HFFc6 (cell line): ENCODE results near the gene RRM1. TPM values are rescaled to one million over a fixed set of nuclear protein-coding genes. Genes with fewer than 3 reads are reported as not detected.
A peak's percentile ranks its signal among the peaks of the same experiment; 100 is the strongest.

ENCODE experiments used
- DNase-seq: peaks from one replicate; pipeline ENCODE4 v3.0.0-alpha.2; 2018
- H3K27ac Mint-ChIP-seq: 2 replicates; pipeline ENCODE4 v1.8.0; 2020; ENCODE audit warnings: mild to moderate bottlenecking, mixed read lengths
- H3K27me3 Mint-ChIP-seq: 2 replicates; pipeline ENCODE4 v1.8.0; 2021; ENCODE audit warnings: mild to moderate bottlenecking, moderate library complexity, mixed read lengths; ENCODE audit not compliant: insufficient read depth
- H3K36me3 Mint-ChIP-seq: 2 replicates; pipeline ENCODE4 v1.8.0; 2021; ENCODE audit warnings: low read depth, mixed read lengths
- H3K4me1 Mint-ChIP-seq: 2 replicates; pipeline ENCODE4 v1.8.0; 2020; ENCODE audit warnings: low read depth, mixed read lengths
- H3K4me3 Mint-ChIP-seq: 2 replicates; pipeline ENCODE4 v1.8.0; 2020; ENCODE audit warnings: mild to moderate bottlenecking, moderate library complexity, mixed read lengths
- H3K9me3 Mint-ChIP-seq: 2 replicates; pipeline ENCODE4 v1.8.0; 2020; ENCODE audit warnings: mild to moderate bottlenecking, mixed read lengths
- total RNA-seq, 6 experiments: library from RNA; stranded (reverse); fragmentation: NEBNext Ultra II Directional; extraction: Animal tissue kit (Norgen Biotek cat#: 25700); gene quantifications; 2 replicates in 1 of 6; 3 replicates in 5 of 6; pipeline ENCODE4 v1.2.3, GENCODE V29; 2021
- TF ChIP-seq, protein P1 (sequence below): fragments of 200-600 bp; sonication (generic); IDR thresholded peaks from 2 replicates; pipeline ENCODE4 v1.5.0; 2021; ENCODE audit warnings: antibody characterized with exemption, mild to moderate bottlenecking

Gene RRM1
- total RNA-seq, 6 experiments from 2014 or later = 68.1 to 145 (median 126) TPM

DNA sequence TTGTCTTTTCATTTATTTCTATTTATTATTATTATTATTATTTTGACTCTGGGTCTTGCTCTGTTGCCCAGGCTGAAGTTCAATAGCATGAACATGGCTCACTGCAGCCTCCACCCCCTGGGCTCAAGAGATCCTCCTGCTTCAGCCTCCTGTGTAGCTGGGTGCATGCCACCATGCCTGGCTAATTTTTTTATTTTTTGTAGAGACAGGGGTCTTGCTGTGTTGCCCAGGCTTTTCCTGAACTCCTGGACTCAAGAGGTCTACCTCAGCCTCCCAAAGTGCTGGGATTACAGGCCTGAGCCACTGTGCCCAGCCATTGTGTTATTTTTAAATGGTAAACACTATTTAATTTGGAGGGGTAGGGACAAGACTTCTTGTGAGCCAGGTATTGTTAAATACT, 23.3 kb upstream of the RRM1 start:
- Mint-ChIP-seq H3K4me1 (peaks cover 26% of the 10 kb centered on the region), H3K9me3 (no peaks in the 10 kb centered on the region), H3K27me3 (peaks cover 3% of the 10 kb centered on the region; the same call in 1 of the 2 replicates), H3K36me3 (no peaks in the 10 kb centered on the region), H3K4me3 (no peak overlapping the region), H3K27ac (no peak overlapping the region)
- TF ChIP-seq, protein P1, sequence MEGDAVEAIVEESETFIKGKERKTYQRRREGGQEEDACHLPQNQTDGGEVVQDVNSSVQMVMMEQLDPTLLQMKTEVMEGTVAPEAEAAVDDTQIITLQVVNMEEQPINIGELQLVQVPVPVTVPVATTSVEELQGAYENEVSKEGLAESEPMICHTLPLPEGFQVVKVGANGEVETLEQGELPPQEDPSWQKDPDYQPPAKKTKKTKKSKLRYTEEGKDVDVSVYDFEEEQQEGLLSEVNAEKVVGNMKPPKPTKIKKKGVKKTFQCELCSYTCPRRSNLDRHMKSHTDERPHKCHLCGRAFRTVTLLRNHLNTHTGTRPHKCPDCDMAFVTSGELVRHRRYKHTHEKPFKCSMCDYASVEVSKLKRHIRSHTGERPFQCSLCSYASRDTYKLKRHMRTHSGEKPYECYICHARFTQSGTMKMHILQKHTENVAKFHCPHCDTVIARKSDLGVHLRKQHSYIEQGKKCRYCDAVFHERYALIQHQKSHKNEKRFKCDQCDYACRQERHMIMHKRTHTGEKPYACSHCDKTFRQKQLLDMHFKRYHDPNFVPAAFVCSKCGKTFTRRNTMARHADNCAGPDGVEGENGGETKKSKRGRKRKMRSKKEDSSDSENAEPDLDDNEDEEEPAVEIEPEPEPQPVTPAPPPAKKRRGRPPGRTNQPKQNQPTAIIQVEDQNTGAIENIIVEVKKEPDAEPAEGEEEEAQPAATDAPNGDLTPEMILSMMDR = no peak
- DNase-seq = no peak

DNA sequence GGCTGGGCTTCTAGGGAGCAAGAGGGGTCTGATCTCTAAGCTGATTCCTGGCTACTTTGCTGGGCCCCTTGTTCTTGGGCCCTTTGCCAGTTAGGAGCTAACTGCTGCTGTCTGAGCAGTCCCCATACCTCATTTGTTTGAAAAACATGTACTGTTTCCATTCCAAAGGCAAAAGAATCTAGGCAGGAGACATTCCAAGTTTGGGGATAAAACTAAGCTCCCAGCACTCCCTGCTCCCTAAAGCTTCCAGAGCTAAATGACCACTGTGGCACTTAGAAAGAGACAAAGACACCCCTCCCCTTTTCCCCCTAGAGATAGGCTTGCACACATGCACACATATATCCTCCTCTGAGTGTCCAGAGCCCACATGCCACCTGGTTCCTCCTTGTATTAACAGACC, 22.7 kb upstream of the RRM1 start:
- Mint-ChIP-seq H3K4me3 (no peak overlapping the region), H3K27ac (no peak overlapping the region), H3K4me1 (peaks cover 26% of the 10 kb centered on the region), H3K27me3 (peaks cover 3% of the 10 kb centered on the region; the same call in 1 of the 2 replicates), H3K36me3 (no peaks in the 10 kb centered on the region), H3K9me3 (no peaks in the 10 kb centered on the region)
- no peak for DNase-seq
- TF ChIP-seq, protein P1 = no peak

DNA sequence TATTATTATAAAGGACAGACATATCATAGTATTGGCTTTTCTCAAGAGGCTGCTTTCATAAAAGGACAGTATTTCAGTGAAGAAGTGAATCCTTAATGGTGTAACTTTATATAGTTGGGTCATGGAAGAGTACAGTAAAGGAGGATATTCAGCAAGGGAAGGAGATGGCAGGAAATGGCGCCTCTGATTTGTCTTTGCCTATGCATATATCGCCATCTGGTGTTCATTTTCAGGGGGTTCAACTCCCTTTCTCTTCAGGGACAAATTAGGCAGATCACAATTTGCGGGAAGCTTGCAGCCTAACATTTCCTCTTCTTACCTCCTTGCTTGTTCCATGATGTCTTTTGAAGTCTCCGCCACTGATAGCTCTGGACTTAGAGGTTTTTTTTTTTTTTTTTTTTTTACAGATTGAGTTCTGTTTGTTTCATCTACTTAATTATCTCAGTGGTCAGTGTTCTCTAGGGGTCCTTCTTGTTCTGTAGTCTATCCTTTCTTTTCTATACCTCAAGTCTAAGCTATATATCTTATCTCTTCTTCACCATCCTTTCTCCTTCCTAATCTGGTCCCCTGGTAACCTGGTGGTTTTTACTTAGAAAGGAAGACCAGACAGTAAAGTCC, 21.8 kb upstream of the RRM1 start:
- TF ChIP-seq, protein P1 = peak; percentile 90
- no peaks in the 10 kb centered on the region for H3K9me3 Mint-ChIP-seq
- H3K4me3 Mint-ChIP-seq = no peak overlapping the region
- H3K27ac Mint-ChIP-seq = no peak overlapping the region; the same call in 1 of the 2 replicates
- peaks cover 26% of the 10 kb centered on the region for H3K4me1 Mint-ChIP-seq
- DNase-seq = peak; percentile 66
- peaks cover 3% of the 10 kb centered on the region; the same call in 1 of the 2 replicates for H3K27me3 Mint-ChIP-seq
- H3K36me3 Mint-ChIP-seq = no peaks in the 10 kb centered on the region

DNA sequence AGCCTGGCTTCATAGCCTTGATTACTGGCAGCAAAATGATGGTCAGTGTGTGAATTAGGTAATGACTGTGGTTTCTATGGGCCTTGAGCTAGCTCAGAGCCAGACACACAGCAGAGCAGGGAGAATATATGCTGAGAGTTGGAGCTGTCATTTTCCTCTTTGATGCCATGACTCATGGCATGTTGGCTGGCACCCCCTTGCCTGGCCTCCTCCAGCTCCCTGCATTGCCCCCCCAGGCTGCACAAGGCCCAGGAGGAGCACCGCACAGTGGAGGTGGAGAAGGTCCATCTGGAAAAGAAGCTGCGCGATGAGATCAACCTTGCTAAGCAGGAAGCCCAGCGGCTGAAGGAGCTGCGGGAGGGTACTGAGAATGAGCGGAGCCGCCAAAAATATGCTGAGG, 20.3 kb upstream of the RRM1 start:
- TF ChIP-seq, protein P1 = no peak
- no peaks in the 10 kb centered on the region for H3K36me3 Mint-ChIP-seq
- peaks cover 19% of the 10 kb centered on the region for H3K4me1 Mint-ChIP-seq
- no peak overlapping the region for H3K27ac Mint-ChIP-seq
- no peak for DNase-seq
- H3K9me3 Mint-ChIP-seq = no peaks in the 10 kb centered on the region
- H3K4me3 Mint-ChIP-seq = no peak overlapping the region
- H3K27me3 Mint-ChIP-seq = no peaks in the 10 kb centered on the region; the same call in 1 of the 2 replicates

DNA sequence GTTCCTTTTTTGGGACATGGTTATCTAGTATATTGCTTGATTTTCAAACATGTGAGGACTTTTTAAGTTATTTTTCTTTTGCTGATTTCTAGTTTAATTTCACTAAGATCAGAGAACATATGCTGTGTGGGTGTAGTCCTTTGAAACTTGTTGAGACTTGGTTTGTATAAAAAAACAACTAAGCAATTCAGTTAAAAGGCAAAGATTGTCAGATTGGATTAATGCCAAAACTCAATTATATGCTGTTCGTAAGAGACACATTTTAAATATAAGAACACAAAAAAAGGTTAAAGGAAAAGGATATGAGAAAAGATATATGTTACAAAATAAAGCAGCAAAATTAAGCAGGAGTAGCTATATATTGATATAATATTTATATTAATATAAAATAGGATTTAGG, 17.8 kb upstream of the RRM1 start:
- H3K27me3 Mint-ChIP-seq = no peaks in the 10 kb centered on the region; the same call in 1 of the 2 replicates
- H3K4me3 Mint-ChIP-seq = no peak overlapping the region
- TF ChIP-seq, protein P1 = no peak
- H3K36me3 Mint-ChIP-seq = no peaks in the 10 kb centered on the region
- peaks cover 19% of the 10 kb centered on the region for H3K4me1 Mint-ChIP-seq
- no peak for DNase-seq
- H3K27ac Mint-ChIP-seq = no peak overlapping the region
- no peaks in the 10 kb centered on the region for H3K9me3 Mint-ChIP-seq
